OCI-LY7 (cell line): ENCODE results near the gene GDNF. TPM values are rescaled to one million over a fixed set of nuclear protein-coding genes. Genes with fewer than 3 reads are reported as not detected.

Experiments used
- BruUV-seq: library from RNA; stranded (reverse); fragments of 400-500 nt; replicated peaks from 2 replicates; lab custom pipeline; 2021; lab: Mats Ljungman, UMichigan
- CTCF ChIA-PET: fragments of 300-600 bp; sonication (Branson Sonifier 250); formaldehyde crosslinking; loops from one replicate; lab custom pipeline; 2022; ENCODE audit warnings: antibody characterized with exemption; ENCODE audit not compliant: unreplicated experiment; lab: Charles Lee
- POLR2A ChIA-PET: fragments of 300-600 bp; sonication (Branson Sonifier 250); formaldehyde crosslinking; loops from one replicate; lab custom pipeline; 2022; ENCODE audit warnings: antibody characterized with exemption; lab: Charles Lee
- DNase-seq: peaks from one replicate; pipeline ENCODE4 v3.0.0-alpha.2; 2015; ENCODE audit warnings: low spot score
- H2AFZ ChIP-seq: fragments of 200-600 bp; sonication (generic), shearing (Covaris generic); 2 replicates; pipeline ENCODE4 v1.6.1; 2014; ENCODE audit warnings: mild to moderate bottlenecking, antibody characterized with exemption, low read length, moderate library complexity
- H3K27ac ChIP-seq: fragments of 200-600 bp; sonication (generic); 2 replicates; pipeline ENCODE4 v1.5.1; 2014; ENCODE audit warnings: mixed run types, low read depth, mild to moderate bottlenecking, moderate library complexity, low read length, inconsistent platforms; ENCODE audit not compliant: poor library complexity, severe bottlenecking
- H3K36me3 ChIP-seq: fragments of 200-600 bp; sonication (generic); 2 replicates; pipeline ENCODE4 v1.6.1; 2014; ENCODE audit warnings: mild to moderate bottlenecking, antibody characterized with exemption, low read length, moderate library complexity, mixed read lengths; ENCODE audit not compliant: insufficient read depth
- H3K4me1 ChIP-seq: fragments of 200-600 bp; sonication (generic); 2 replicates; pipeline ENCODE4 v1.5.1; 2014; ENCODE audit warnings: mild to moderate bottlenecking, low read length; ENCODE audit not compliant: insufficient read depth, poor library complexity, severe bottlenecking
- H3K4me2 ChIP-seq: fragments of 200-600 bp; sonication (generic); 2 replicates; pipeline ENCODE4 v1.6.1; 2014; ENCODE audit warnings: mild to moderate bottlenecking, low read length
- H3K4me3 ChIP-seq: fragments of 200-600 bp; sonication (generic); 2 replicates; pipeline ENCODE4 v1.5.1; 2014; ENCODE audit warnings: mild to moderate bottlenecking, low read depth, low read length; ENCODE audit not compliant: poor library complexity, severe bottlenecking
- H3K79me2 ChIP-seq: fragments of 200-600 bp; sonication (generic); 2 replicates; pipeline ENCODE4 v1.6.1; 2016; ENCODE audit warnings: low read depth, mild to moderate bottlenecking, low read length, moderate library complexity, mixed read lengths; ENCODE audit not compliant: insufficient read depth
- H3K9me2 ChIP-seq: fragments of 200-600 bp; sonication (generic); 2 replicates; pipeline ENCODE4 v1.6.1; 2016; ENCODE audit warnings: mild to moderate bottlenecking, low read length, mixed read lengths; ENCODE audit not compliant: insufficient read depth
- H3K9me3 ChIP-seq: fragments of 200-600 bp; sonication (generic); 2 replicates; pipeline ENCODE4 v1.6.1; 2014; ENCODE audit warnings: mild to moderate bottlenecking, mixed run types, low read length, mixed read lengths
- H4K20me1 ChIP-seq: fragments of 200-600 bp; sonication (generic); 2 replicates; pipeline ENCODE4 v1.6.1; 2014; ENCODE audit warnings: mild to moderate bottlenecking, antibody characterized with exemption, low read length, moderate library complexity, mixed read lengths; ENCODE audit not compliant: insufficient read depth
- EZH2phosphoT487 ChIP-seq: fragments of 200-600 bp; sonication (generic); IDR thresholded peaks from 2 replicates; pipeline ENCODE4 v1.6.1; 2018; ENCODE audit warnings: low read depth, borderline replicate concordance, mild to moderate bottlenecking, mixed run types, antibody characterized with exemption, low read length, moderate library complexity, mixed read lengths
- intact Hi-C: fragments of 100-400 bp; cut with micrococcal nuclease; formaldehyde crosslinking; loops from one replicate; pipeline ENCODE4 v1.10.0; 2022; ENCODE audit not compliant: unreplicated experiment
- total RNA-seq, 2 experiments: library from RNA; depleted of rRNA in 1 of 2; stranded (reverse); fragments of >200 nt in 1 of 2; shearing (Covaris generic) in 1 of 2; gene quantifications; 2 replicates each; pipeline ENCODE4 v1.2.3, GENCODE V29; 2014 to 2022
- TF ChIP-seq, protein P1 (sequence below): fragments of 200-600 bp; sonication (generic); conservative IDR thresholded peaks from 2 replicates; pipeline ENCODE4 v1.5.1; 2014; ENCODE audit warnings: mild to moderate bottlenecking, antibody characterized with exemption, low read length, moderate library complexity, mixed read lengths

The GDNF gene
- total RNA-seq, 2 experiments from 2014 or later, result 0.03 TPM; not detected in 1

DNA sequence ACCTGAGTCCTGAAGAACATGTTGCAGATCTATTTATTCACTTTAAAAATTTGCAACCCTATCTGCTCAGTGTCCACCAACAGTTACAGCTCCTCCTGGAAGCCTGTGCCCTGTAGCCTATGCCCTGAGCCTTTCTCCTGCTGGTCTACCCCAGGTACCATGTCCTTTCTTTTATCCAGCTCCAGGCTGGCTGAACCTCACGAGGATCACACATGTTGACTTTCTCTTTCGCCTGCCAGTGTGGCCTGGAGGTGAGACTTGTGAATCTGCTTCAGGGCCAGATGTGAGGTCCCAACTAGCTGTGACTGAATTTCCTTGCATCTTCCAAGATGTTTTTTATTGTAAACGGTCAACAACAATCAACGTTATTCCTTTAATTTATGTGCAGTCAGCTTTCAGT, 70.7 kb downstream of the GDNF start:
- no peak for TF ChIP-seq EZH2phosphoT487
- TF ChIP-seq, protein P1, sequence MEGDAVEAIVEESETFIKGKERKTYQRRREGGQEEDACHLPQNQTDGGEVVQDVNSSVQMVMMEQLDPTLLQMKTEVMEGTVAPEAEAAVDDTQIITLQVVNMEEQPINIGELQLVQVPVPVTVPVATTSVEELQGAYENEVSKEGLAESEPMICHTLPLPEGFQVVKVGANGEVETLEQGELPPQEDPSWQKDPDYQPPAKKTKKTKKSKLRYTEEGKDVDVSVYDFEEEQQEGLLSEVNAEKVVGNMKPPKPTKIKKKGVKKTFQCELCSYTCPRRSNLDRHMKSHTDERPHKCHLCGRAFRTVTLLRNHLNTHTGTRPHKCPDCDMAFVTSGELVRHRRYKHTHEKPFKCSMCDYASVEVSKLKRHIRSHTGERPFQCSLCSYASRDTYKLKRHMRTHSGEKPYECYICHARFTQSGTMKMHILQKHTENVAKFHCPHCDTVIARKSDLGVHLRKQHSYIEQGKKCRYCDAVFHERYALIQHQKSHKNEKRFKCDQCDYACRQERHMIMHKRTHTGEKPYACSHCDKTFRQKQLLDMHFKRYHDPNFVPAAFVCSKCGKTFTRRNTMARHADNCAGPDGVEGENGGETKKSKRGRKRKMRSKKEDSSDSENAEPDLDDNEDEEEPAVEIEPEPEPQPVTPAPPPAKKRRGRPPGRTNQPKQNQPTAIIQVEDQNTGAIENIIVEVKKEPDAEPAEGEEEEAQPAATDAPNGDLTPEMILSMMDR, result no peak
- ChIA-PET CTCF (no interaction called here), POLR2A (interaction anchor here (0.5 to 0.6 kb wide), 2 partner anchors 9 to 396 kb away, joined by 3 read pairs; no protein-coding TSS in a partner anchor)
- Histone ChIP-seq H3K27ac (no peak overlapping the region), H3K79me2 (no peaks in the 10 kb centered on the region), H3K4me3 (no peak overlapping the region), H3K9me3 (no peaks in the 10 kb centered on the region), H3K4me1 (no peaks in the 10 kb centered on the region), H3K4me2 (no peak overlapping the region), H3K36me3 (no peaks in the 10 kb centered on the region), H2AFZ (no peak overlapping the region), H4K20me1 (no peaks in the 10 kb centered on the region), H3K9me2 (no peaks in the 10 kb centered on the region)
- no peak for DNase-seq
- intact Hi-C loops, result no loop called here
- BruUV-seq, result no TSS peak

DNA sequence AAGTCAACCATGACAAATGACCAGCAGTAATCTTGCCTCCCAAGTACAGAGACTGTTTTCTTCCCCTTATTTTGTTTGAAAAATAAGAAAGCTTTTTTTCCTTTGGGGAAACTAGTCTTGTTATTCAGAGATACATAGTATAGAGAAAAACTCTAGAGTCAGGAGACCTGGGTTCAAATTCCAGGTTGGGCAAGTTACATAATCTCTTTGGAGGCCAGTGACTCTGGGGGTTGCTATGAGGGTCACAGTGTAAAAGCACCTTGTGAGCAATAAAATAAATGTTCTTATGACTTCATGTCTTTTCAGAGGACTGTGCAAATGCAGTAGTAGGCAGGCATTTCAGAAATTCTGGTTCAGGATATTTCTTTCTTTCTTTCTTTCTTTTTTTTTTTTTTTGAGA, 71.5 kb downstream of the GDNF start:
- H3K9me2 ChIP-seq, result no peaks in the 10 kb centered on the region
- no peak overlapping the region for H3K4me3 ChIP-seq
- no peaks in the 10 kb centered on the region for H3K79me2 ChIP-seq
- H3K4me1 ChIP-seq, result no peaks in the 10 kb centered on the region
- ChIA-PET CTCF (no interaction called here), POLR2A (interaction anchor here (0.6 kb wide), 1 partner anchor 8 kb away, joined by 3 read pairs; no protein-coding TSS in a partner anchor)
- no peak for TF ChIP-seq EZH2phosphoT487
- TF ChIP-seq, protein P1, result no peak
- H4K20me1 ChIP-seq, result no peaks in the 10 kb centered on the region
- H3K9me3 ChIP-seq, result no peaks in the 10 kb centered on the region
- no peak overlapping the region for H3K27ac ChIP-seq
- no peak overlapping the region for H3K4me2 ChIP-seq
- H2AFZ ChIP-seq, result no peak overlapping the region
- intact Hi-C loops, result no loop called here
- BruUV-seq, result no TSS peak
- H3K36me3 ChIP-seq, result no peaks in the 10 kb centered on the region
- no peak for DNase-seq

DNA sequence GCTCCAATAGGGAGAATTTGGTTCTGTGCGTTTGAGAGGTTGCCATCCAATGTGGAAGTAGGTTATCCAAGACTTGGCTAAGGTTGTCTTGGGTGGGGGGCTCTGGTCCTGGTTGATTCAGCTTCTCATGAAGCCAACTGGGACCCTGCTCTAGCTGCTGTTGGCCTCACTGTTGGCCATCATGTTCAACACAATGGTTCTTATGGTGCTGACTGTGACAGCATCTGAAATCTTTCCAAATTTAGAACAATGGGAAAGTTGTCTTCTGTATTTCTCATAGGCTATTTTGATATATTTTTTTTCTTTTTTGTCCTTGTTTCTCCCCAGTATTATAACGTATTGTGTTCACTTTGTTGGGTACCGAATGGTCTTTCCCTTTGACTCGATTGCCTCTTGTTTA, 71.9 kb downstream of the GDNF start:
- intact Hi-C loops, result no loop called here
- no TSS peak for BruUV-seq
- DNase-seq, result no peak
- Histone ChIP-seq H3K27ac (no peak overlapping the region), H3K9me2 (no peaks in the 10 kb centered on the region), H4K20me1 (no peaks in the 10 kb centered on the region), H3K9me3 (no peaks in the 10 kb centered on the region), H3K79me2 (no peaks in the 10 kb centered on the region), H2AFZ (no peak overlapping the region), H3K4me2 (no peak overlapping the region), H3K4me3 (no peak overlapping the region), H3K36me3 (no peaks in the 10 kb centered on the region), H3K4me1 (no peaks in the 10 kb centered on the region)
- TF ChIP-seq EZH2phosphoT487, result no peak
- TF ChIP-seq, protein P1, result no peak
- ChIA-PET CTCF (no interaction called here), POLR2A (no interaction called here)
